NB4 (cell line): Measurements from ENCODE around the gene TMEM87B.
"Not testable (repeated sequence)": the region's sequence is repeated elsewhere in the genome, so short reads cannot be mapped to it uniquely, and the experiment has no call there.

Experiments
- CTCF ChIP-seq: IDR thresholded peaks from one replicate; pipeline ENCODE4 v1.5.1; 2012; ENCODE audit warnings: low read depth, low read length
- MAX ChIP-seq: IDR thresholded peaks from 2 replicates; pipeline ENCODE4 v1.6.1; 2011; ENCODE audit warnings: low read depth, low read length
- POLR2A ChIP-seq: IDR thresholded peaks from 2 replicates; pipeline ENCODE4 v1.6.1; 2011; ENCODE audit warnings: mild to moderate bottlenecking; ENCODE audit not compliant: insufficient read length; ENCODE audit errors: extremely low read depth

- not testable (repeated sequence) for TF ChIP-seq POLR2A, CTCF, MAX
Observed at GRCh38 chr2:112139033-112139614, 84.1 kb downstream of the TMEM87B start.
